CD4-positive, alpha-beta T cell treated with Interleukin-17A for 1 hour (primary cell): ENCODE measurements around the gene HOXA3.

Experiments
- DNase-seq: peaks from one replicate; pipeline ENCODE4 v3.0.0-alpha.2; 2020

Gene HOXA3

GRCh38 chr7:27082171-27082570 is 70.2 kb downstream of the HOXA3 start:
- DNase-seq = no peak

GRCh38 chr7:27080844-27081436 is 71.4 kb downstream of the HOXA3 start:
- no peak for DNase-seq

- no peak for DNase-seq
Measured at GRCh38 chr7:27079234-27079975, 73.0 kb downstream of the HOXA3 start.

GRCh38 chr7:27078616-27079233 is 73.7 kb downstream of the HOXA3 start:
- DNase-seq = no peak

GRCh38 chr7:27073076-27073475 is 79.3 kb downstream of the HOXA3 start:
- no peak for DNase-seq

- DNase-seq = no peak
Measured at GRCh38 chr7:27071622-27072390, 80.6 kb downstream of the HOXA3 start.

- no peak for DNase-seq
Measured at GRCh38 chr7:27068259-27068658, 84.1 kb downstream of the HOXA3 start.

- no peak for DNase-seq
Measured at GRCh38 chr7:27066148-27066547, 86.2 kb downstream of the HOXA3 start.

GRCh38 chr7:27065709-27066108 is 86.7 kb downstream of the HOXA3 start:
- DNase-seq = no peak

GRCh38 chr7:27064661-27065060 is 87.7 kb downstream of the HOXA3 start:
- no peak for DNase-seq

GRCh38 chr7:27064159-27064558 is 88.2 kb downstream of the HOXA3 start:
- no peak for DNase-seq

GRCh38 chr7:27062946-27063345 is 89.4 kb downstream of the HOXA3 start:
- DNase-seq = no peak
